ENCODE data around the gene KDM4C. TPM values are rescaled to one million over a fixed set of nuclear protein-coding genes. Genes with fewer than 3 reads are reported as not detected.

Gene KDM4C
- total and polyA plus RNA-seq, 2 of the 8 experiments (the other 6 are each of a cell fraction or from before 2014, with no cell fraction given) = 13.0 to 26.1 TPM

DNA sequence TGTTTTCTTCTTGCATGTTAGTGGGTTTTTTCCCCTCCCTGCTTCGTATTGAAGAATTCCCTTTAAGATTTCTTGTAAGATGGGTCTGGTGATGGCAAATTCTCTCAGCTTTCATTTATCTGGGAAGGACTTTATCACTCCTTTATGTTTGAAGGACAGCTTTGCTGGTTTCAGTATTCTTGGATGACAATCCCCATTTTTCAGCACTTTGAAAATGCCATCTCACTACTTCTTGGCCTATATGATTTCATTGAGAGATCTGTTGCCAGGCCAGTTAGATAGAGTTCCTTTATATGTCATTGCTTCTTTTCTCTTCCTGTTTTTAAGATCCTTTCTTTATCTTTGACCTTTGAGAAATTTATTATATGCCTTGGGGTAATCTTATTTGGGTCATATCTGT lies 106.3 kb downstream of the KDM4C start (continued):
- no peak for TF ChIP-seq KDM4A (IDR thresholded peaks at IDR 0.05; ENCODE audit: low read depth, low read length, severe bottlenecking)
- no peak for TF ChIP-seq BCL11A (IDR thresholded peaks at IDR 0.05; ENCODE audit: low read depth in 2 of 2, low read length in 2 of 2)
- no peak for TF ChIP-seq CBX8 (IDR thresholded peaks at IDR 0.05; ENCODE audit: borderline replicate concordance, low read depth, low read length)
- TF ChIP-seq, protein P1, sequence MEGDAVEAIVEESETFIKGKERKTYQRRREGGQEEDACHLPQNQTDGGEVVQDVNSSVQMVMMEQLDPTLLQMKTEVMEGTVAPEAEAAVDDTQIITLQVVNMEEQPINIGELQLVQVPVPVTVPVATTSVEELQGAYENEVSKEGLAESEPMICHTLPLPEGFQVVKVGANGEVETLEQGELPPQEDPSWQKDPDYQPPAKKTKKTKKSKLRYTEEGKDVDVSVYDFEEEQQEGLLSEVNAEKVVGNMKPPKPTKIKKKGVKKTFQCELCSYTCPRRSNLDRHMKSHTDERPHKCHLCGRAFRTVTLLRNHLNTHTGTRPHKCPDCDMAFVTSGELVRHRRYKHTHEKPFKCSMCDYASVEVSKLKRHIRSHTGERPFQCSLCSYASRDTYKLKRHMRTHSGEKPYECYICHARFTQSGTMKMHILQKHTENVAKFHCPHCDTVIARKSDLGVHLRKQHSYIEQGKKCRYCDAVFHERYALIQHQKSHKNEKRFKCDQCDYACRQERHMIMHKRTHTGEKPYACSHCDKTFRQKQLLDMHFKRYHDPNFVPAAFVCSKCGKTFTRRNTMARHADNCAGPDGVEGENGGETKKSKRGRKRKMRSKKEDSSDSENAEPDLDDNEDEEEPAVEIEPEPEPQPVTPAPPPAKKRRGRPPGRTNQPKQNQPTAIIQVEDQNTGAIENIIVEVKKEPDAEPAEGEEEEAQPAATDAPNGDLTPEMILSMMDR (IDR thresholded peaks at IDR 0.05; ENCODE audit: control extremely low read depth in 1 of 3, insufficient read depth in 1 of 3, low read depth in 1 of 3, low read length in 3 of 3) = no peak
- no peak for TF ChIP-seq SUZ12 (IDR thresholded peaks at IDR 0.05; ENCODE audit: low read length)

Measured in H1 (cell line).